Amniotic stem cell (primary cell): Measurements from ENCODE around the gene CIBAR2.
"Not testable (repeated sequence)": the region's sequence is repeated elsewhere in the genome, so short reads cannot be mapped to it uniquely, and the experiment has no call there.

ENCODE experiments used
- DNase-seq: peaks from one replicate; lab custom pipeline; 2025; lab: John Stamatoyannopoulos, UW

The CIBAR2 gene

GRCh38 chr16:85128079-85128837 lies 16.0 kb upstream of the CIBAR2 start:
- DNase-seq = no peak

- no peak for DNase-seq
Measured at GRCh38 chr16:85127379-85127723, 15.1 kb upstream of the CIBAR2 start.

- peak; percentile 74 for DNase-seq
Measured at GRCh38 chr16:85126705-85127378, 14.6 kb upstream of the CIBAR2 start.

GRCh38 chr16:85126394-85126704 lies 14.1 kb upstream of the CIBAR2 start:
- no peak for DNase-seq

GRCh38 chr16:85125570-85126393 lies 13.5 kb upstream of the CIBAR2 start:
- no peak for DNase-seq

- no peak for DNase-seq
Measured at GRCh38 chr16:85124636-85125346, 12.5 kb upstream of the CIBAR2 start.

GRCh38 chr16:85123891-85124635 lies 11.8 kb upstream of the CIBAR2 start:
- DNase-seq = peak; percentile 46

- not testable (repeated sequence) for DNase-seq
Measured at GRCh38 chr16:85123441-85123840, 11.2 kb upstream of the CIBAR2 start.

GRCh38 chr16:85120006-85120340 lies 7.7 kb upstream of the CIBAR2 start:
- DNase-seq = no peak

GRCh38 chr16:85117418-85117817 lies 5.1 kb upstream of the CIBAR2 start:
- no peak for DNase-seq

GRCh38 chr16:85114909-85115567 lies 2.8 kb upstream of the CIBAR2 start:
- peak; percentile 50 for DNase-seq

GRCh38 chr16:85113913-85114312 lies 1.6 kb upstream of the CIBAR2 start:
- no peak for DNase-seq

- DNase-seq = no peak
Measured at GRCh38 chr16:85113168-85113733, 979 bp upstream of the CIBAR2 start.

- DNase-seq = no peak
Measured at GRCh38 chr16:85111184-85111583, 1.1 kb downstream of the CIBAR2 start.

- no peak for DNase-seq
Measured at GRCh38 chr16:85110105-85110504, 2.2 kb downstream of the CIBAR2 start.

- no peak for DNase-seq
Measured at GRCh38 chr16:85107532-85107931, 4.7 kb downstream of the CIBAR2 start.

GRCh38 chr16:85107083-85107482 lies 5.2 kb downstream of the CIBAR2 start:
- DNase-seq = no peak

- no peak for DNase-seq
Measured at GRCh38 chr16:85105475-85105874, 6.8 kb downstream of the CIBAR2 start.

- DNase-seq = no peak
Measured at GRCh38 chr16:85104821-85105391, 7.4 kb downstream of the CIBAR2 start.

GRCh38 chr16:85104147-85104546 lies 8.1 kb downstream of the CIBAR2 start:
- no peak for DNase-seq
